ENCODE measurements around the gene SP100.

The SP100 gene

GRCh38 chr2:230569298-230569697, 153.3 kb downstream of the SP100 start:
- peaks cover 7% of the 10 kb centered on the region for H3K9me3 ChIP-seq (ENCODE audit: control insufficient read depth, low read depth, low read length)
- H3K27me3 ChIP-seq (ENCODE audit: control insufficient read depth, insufficient read depth, low read length), result no peaks in the 10 kb centered on the region
- no peak overlapping the region for H3K9ac ChIP-seq (ENCODE audit: low read length)
- H3K4me3 ChIP-seq (ENCODE audit: low read length), result no peak overlapping the region
- no peak overlapping the region for H3K27ac ChIP-seq (ENCODE audit: low read length)
- no peaks in the 10 kb centered on the region for H3K36me3 ChIP-seq (ENCODE audit: control insufficient read depth, low read depth, low read length)
- no peaks in the 10 kb centered on the region for H3K4me1 ChIP-seq (ENCODE audit: control insufficient read depth, low read depth, low read length)

GRCh38 chr2:230570987-230571386, 155.0 kb downstream of the SP100 start:
- Histone ChIP-seq H3K9ac (ENCODE audit: low read length) (no peak overlapping the region), H3K27ac (ENCODE audit: low read length) (no peak overlapping the region), H3K4me1 (ENCODE audit: control insufficient read depth, low read depth, low read length) (no peaks in the 10 kb centered on the region), H3K27me3 (ENCODE audit: control insufficient read depth, insufficient read depth, low read length) (no peaks in the 10 kb centered on the region), H3K4me3 (ENCODE audit: low read length) (no peak overlapping the region), H3K36me3 (ENCODE audit: control insufficient read depth, low read depth, low read length) (no peaks in the 10 kb centered on the region), H3K9me3 (ENCODE audit: control insufficient read depth, low read depth, low read length) (peaks cover 7% of the 10 kb centered on the region)

GRCh38 chr2:230575642-230576324, 159.8 kb downstream of the SP100 start:
- Histone ChIP-seq H3K4me3 (ENCODE audit: low read length) (no peak overlapping the region), H3K9ac (ENCODE audit: low read length) (no peak overlapping the region), H3K27me3 (ENCODE audit: control insufficient read depth, insufficient read depth, low read length) (no peaks in the 10 kb centered on the region), H3K27ac (ENCODE audit: low read length) (no peak overlapping the region), H3K4me1 (ENCODE audit: control insufficient read depth, low read depth, low read length) (no peaks in the 10 kb centered on the region), H3K9me3 (ENCODE audit: control insufficient read depth, low read depth, low read length) (peaks cover 7% of the 10 kb centered on the region), H3K36me3 (ENCODE audit: control insufficient read depth, low read depth, low read length) (no peaks in the 10 kb centered on the region)

DNA sequence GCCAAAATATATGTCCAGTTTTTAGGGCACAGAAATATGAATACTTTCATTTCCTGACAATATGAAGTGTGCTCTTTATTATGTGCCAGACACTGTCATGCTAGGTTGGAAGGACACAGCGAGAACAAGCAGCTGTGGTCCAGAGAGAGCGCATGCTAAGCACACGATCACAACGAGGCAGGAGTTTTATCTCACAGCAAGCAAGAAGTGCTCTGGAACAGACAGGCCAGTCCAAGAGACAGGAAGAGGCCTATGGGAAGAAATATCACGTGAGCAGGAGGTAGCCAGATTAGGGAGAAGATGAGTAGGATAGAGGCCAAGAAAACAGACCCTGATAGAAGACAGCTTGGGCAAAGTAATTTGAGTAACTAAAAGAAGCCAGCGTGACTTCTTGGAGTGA, 161.1 kb downstream of the SP100 start:
- Histone ChIP-seq H3K4me1 (ENCODE audit: control insufficient read depth, low read depth, low read length) (no peaks in the 10 kb centered on the region), H3K9ac (ENCODE audit: low read length) (no peak overlapping the region), H3K9me3 (ENCODE audit: control insufficient read depth, low read depth, low read length) (no peaks in the 10 kb centered on the region), H3K36me3 (ENCODE audit: control insufficient read depth, low read depth, low read length) (no peaks in the 10 kb centered on the region), H3K4me3 (ENCODE audit: low read length) (no peak overlapping the region), H3K27me3 (ENCODE audit: control insufficient read depth, insufficient read depth, low read length) (no peaks in the 10 kb centered on the region), H3K27ac (ENCODE audit: low read length) (no peak overlapping the region)

GRCh38 chr2:230578106-230578505, 162.1 kb downstream of the SP100 start:
- Histone ChIP-seq H3K9ac (ENCODE audit: low read length) (no peak overlapping the region), H3K9me3 (ENCODE audit: control insufficient read depth, low read depth, low read length) (no peaks in the 10 kb centered on the region), H3K27ac (ENCODE audit: low read length) (no peak overlapping the region), H3K4me1 (ENCODE audit: control insufficient read depth, low read depth, low read length) (no peaks in the 10 kb centered on the region), H3K4me3 (ENCODE audit: low read length) (no peak overlapping the region), H3K27me3 (ENCODE audit: control insufficient read depth, insufficient read depth, low read length) (no peaks in the 10 kb centered on the region), H3K36me3 (ENCODE audit: control insufficient read depth, low read depth, low read length) (no peaks in the 10 kb centered on the region)

DNA sequence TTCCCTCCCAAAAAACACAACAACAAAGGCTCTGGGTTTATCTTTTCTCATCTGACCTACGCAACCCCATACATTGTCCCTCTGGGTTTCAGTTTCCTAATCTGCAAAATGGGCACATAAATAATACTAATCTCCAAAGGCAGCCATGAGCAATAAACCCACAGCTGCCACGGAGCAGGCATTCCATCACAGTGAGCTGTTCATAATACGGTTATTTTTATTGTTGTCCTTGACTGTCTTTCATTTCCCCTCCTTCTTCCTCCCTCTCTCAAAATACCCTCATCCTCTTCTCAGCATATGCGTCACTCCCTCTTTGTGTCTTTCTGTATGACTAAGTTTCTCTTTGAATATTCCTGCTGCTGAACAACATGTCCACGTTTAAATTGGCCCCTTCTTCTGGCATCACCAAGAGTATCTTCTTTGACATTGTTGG, 166.9 kb downstream of the SP100 start:
- no peak overlapping the region for H3K27ac ChIP-seq (ENCODE audit: low read length)
- H3K9ac ChIP-seq (ENCODE audit: low read length), result no peak overlapping the region
- H3K4me3 ChIP-seq (ENCODE audit: low read length), result no peak overlapping the region
- H3K36me3 ChIP-seq (ENCODE audit: control insufficient read depth, low read depth, low read length), result no peaks in the 10 kb centered on the region
- no peaks in the 10 kb centered on the region for H3K4me1 ChIP-seq (ENCODE audit: control insufficient read depth, low read depth, low read length)
- H3K27me3 ChIP-seq (ENCODE audit: control insufficient read depth, insufficient read depth, low read length), result no peaks in the 10 kb centered on the region
- no peaks in the 10 kb centered on the region for H3K9me3 ChIP-seq (ENCODE audit: control insufficient read depth, low read depth, low read length)

DNA sequence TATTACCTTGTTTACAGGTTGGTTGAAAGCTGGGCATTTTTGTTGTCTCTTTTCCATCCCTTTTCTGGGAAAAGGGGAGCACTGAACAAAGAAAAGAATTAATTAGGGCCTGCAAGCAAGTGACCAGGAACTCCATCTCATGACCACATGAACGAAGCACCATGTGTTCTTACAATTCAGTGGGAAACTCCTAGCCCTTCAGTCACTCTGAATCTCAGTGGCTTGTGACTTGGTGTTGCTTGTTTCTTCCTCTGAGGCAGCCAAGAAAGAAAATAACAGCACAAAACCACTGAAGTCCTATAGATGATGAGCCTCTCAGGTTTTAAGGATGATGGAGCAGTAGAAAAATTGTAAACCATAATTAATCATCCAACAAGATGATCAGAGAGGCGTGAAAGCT, 167.6 kb downstream of the SP100 start:
- H3K4me1 ChIP-seq (ENCODE audit: control insufficient read depth, low read depth, low read length), result no peaks in the 10 kb centered on the region
- H3K36me3 ChIP-seq (ENCODE audit: control insufficient read depth, low read depth, low read length), result no peaks in the 10 kb centered on the region
- H3K9ac ChIP-seq (ENCODE audit: low read length), result no peak overlapping the region
- H3K27ac ChIP-seq (ENCODE audit: low read length), result no peak overlapping the region
- no peaks in the 10 kb centered on the region for H3K27me3 ChIP-seq (ENCODE audit: control insufficient read depth, insufficient read depth, low read length)
- H3K9me3 ChIP-seq (ENCODE audit: control insufficient read depth, low read depth, low read length), result no peaks in the 10 kb centered on the region
- H3K4me3 ChIP-seq (ENCODE audit: low read length), result no peak overlapping the region

DNA sequence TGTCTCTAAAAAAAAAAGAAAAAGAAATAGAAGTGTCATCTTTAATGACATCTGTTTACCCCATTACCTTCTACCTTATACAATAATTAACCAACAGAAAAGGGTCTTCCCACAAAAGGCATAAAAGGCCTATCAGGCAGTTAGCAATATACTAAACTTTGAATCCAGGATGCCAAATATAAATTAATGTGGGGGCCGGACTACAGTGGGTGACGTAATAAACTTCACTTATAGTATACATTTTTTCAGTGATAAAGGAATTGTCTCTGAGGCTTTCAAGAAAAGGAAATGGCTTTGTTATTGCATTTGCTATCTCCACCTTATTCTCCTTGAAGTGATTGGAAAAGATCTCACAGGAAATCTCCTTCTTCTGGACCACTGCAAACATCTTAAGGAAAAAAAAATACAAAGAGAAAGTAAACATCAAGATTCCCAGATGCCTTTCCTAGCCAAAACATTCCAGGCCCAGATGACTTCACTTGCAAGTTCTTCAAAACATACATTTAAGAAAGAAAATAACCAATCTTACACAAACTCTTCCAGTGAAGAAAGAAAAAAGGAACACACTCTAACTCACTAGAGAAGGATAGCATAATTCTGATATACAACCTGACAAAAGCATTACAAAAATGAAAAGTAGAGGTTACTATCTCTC, 170.5 kb downstream of the SP100 start:
- Histone ChIP-seq H3K9ac (ENCODE audit: low read length) (no peak overlapping the region), H3K9me3 (ENCODE audit: control insufficient read depth, low read depth, low read length) (no peaks in the 10 kb centered on the region), H3K36me3 (ENCODE audit: control insufficient read depth, low read depth, low read length) (no peaks in the 10 kb centered on the region), H3K4me1 (ENCODE audit: control insufficient read depth, low read depth, low read length) (no peaks in the 10 kb centered on the region), H3K4me3 (ENCODE audit: low read length) (no peak overlapping the region), H3K27me3 (ENCODE audit: control insufficient read depth, insufficient read depth, low read length) (no peaks in the 10 kb centered on the region), H3K27ac (ENCODE audit: low read length) (no peak overlapping the region)

DNA sequence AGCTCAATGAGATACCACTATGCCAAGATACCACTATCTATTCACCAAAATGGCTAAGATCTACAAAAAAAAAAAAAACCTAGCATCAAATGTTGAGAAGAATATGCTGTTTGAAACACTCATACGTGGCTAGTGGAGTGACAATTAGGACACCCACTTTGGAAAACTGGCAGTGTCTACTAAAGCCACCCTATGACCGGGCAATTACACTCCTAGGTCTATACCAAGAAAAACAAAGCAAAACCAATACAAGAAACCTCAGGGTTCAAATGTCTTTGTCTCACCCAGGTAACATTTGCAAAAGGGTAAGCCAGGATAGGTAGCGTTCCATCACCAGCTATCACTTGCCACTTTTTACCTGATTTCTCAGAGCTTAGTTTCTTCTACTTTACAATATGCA, 173.0 kb downstream of the SP100 start:
- no peaks in the 10 kb centered on the region for H3K27me3 ChIP-seq (ENCODE audit: control insufficient read depth, insufficient read depth, low read length)

DNA sequence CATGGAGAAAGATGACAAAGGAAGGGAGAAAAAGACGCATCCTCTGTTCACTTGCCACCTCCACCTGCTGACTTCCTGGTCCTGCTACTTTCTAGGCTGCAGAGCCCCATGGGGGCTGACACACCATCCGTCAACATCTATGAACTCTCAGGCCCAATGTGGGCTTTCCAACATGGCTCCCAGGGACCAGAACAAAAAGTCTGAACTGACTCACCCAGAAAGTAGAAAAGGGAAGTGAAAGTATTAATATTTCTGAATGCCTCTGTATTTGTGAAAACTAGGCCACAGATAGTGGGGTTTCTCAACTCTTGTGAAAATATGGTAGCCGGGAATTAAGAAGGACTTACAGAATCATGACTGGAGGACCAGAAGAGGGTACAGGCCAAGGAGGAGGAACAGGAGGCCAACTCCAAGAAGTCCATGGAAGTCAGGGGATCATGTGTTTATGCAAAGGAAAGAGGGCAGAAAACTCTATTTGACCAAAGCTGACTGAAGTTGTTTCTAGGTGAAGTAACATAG, 173.6 kb downstream of the SP100 start:
- no peaks in the 10 kb centered on the region for H3K27me3 ChIP-seq (ENCODE audit: control insufficient read depth, insufficient read depth, low read length)
- H3K27ac ChIP-seq (ENCODE audit: low read length), result no peak overlapping the region
- H3K4me1 ChIP-seq (ENCODE audit: control insufficient read depth, low read depth, low read length), result no peaks in the 10 kb centered on the region
- no peaks in the 10 kb centered on the region for H3K36me3 ChIP-seq (ENCODE audit: control insufficient read depth, low read depth, low read length)
- no peak overlapping the region for H3K4me3 ChIP-seq (ENCODE audit: low read length)
- H3K9me3 ChIP-seq (ENCODE audit: control insufficient read depth, low read depth, low read length), result no peaks in the 10 kb centered on the region
- no peak overlapping the region for H3K9ac ChIP-seq (ENCODE audit: low read length)

More for the DNA sequence above, 173.0 kb downstream of the SP100 start:
- H3K9ac ChIP-seq (ENCODE audit: low read length), result no peak overlapping the region
- H3K27ac ChIP-seq (ENCODE audit: low read length), result no peak overlapping the region
- H3K4me1 ChIP-seq (ENCODE audit: control insufficient read depth, low read depth, low read length), result no peaks in the 10 kb centered on the region
- H3K36me3 ChIP-seq (ENCODE audit: control insufficient read depth, low read depth, low read length), result no peaks in the 10 kb centered on the region
- H3K4me3 ChIP-seq (ENCODE audit: low read length), result no peak overlapping the region
- no peaks in the 10 kb centered on the region for H3K9me3 ChIP-seq (ENCODE audit: control insufficient read depth, low read depth, low read length)

- no peak overlapping the region for H3K27ac ChIP-seq (ENCODE audit: low read length)
- H3K36me3 ChIP-seq (ENCODE audit: control insufficient read depth, low read depth, low read length), result no peaks in the 10 kb centered on the region
- no peak overlapping the region for H3K9ac ChIP-seq (ENCODE audit: low read length)
- no peaks in the 10 kb centered on the region for H3K27me3 ChIP-seq (ENCODE audit: control insufficient read depth, insufficient read depth, low read length)
- no peaks in the 10 kb centered on the region for H3K9me3 ChIP-seq (ENCODE audit: control insufficient read depth, low read depth, low read length)
- no peaks in the 10 kb centered on the region for H3K4me1 ChIP-seq (ENCODE audit: control insufficient read depth, low read depth, low read length)
- no peak overlapping the region for H3K4me3 ChIP-seq (ENCODE audit: low read length)
Observed at GRCh38 chr2:230590333-230590732, 174.3 kb downstream of the SP100 start.

DNA sequence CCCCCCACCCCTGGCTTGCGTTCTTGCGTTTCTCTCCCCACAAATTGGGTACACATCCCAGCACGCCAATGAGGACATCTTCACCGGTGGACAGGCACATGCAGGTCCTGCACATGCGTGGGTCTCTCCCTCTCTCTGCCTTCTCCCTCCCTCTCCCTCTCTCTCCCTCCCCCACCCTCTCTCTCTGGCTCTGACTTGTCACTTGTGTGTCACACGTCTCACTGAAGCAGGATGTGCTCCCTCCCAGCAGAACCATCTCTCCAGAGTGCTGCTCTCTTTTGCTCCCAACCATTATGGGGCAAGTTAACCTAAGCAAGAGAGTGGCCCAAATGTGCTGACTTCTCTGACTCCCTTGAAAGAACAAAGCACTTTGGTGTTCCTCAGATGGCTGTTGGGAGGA, 175.8 kb downstream of the SP100 start:
- Histone ChIP-seq H3K27ac (ENCODE audit: low read length) (no peak overlapping the region), H3K27me3 (ENCODE audit: control insufficient read depth, insufficient read depth, low read length) (no peaks in the 10 kb centered on the region), H3K9me3 (ENCODE audit: control insufficient read depth, low read depth, low read length) (no peaks in the 10 kb centered on the region), H3K36me3 (ENCODE audit: control insufficient read depth, low read depth, low read length) (no peaks in the 10 kb centered on the region), H3K4me1 (ENCODE audit: control insufficient read depth, low read depth, low read length) (no peaks in the 10 kb centered on the region), H3K4me3 (ENCODE audit: low read length) (no peak overlapping the region), H3K9ac (ENCODE audit: low read length) (no peak overlapping the region)
